Ascending aorta (tissue), 2 donors: ENCODE measurements around the gene SPRR2G. TPM values are rescaled to one million over a fixed set of nuclear protein-coding genes. Genes with fewer than 3 reads are reported as not detected.
"Not testable (repeated sequence)": the region's sequence is repeated elsewhere in the genome, so short reads cannot be mapped to it uniquely, and the experiment has no call there.

Experiments
- DNase-seq, 2 donors: peaks; one replicate each; pipeline ENCODE4 v3.0.0-alpha.2; 2019; ENCODE audit warnings: low spot score in 2 of 2
- H3K27ac ChIP-seq, 2 donors: fragments of 200-600 bp; sonication (generic); one replicate each; pipeline ENCODE4 v1.5.1; 2016 to 2017; ENCODE audit warnings: mild to moderate bottlenecking in 1 of 2
- H3K27me3 ChIP-seq: fragments of 200-600 bp; sonication (generic); one replicate; pipeline ENCODE4 v1.5.1; 2017
- H3K36me3 ChIP-seq, 2 donors: fragments of 200-600 bp; sonication (generic); one replicate each; pipeline ENCODE4 v1.5.1; 2016
- H3K4me1 ChIP-seq, 2 donors: fragments of 200-600 bp; sonication (generic); one replicate each; pipeline ENCODE4 v1.5.1; 2016 to 2017; ENCODE audit warnings: mild to moderate bottlenecking in 1 of 2
- H3K4me3 ChIP-seq, 2 donors: fragments of 200-600 bp; sonication (generic); one replicate each; pipeline ENCODE4 v1.5.1; 2016 to 2017; ENCODE audit warnings: mild to moderate bottlenecking in 1 of 2
- H3K9me3 ChIP-seq, 2 donors: fragments of 200-600 bp; sonication (generic); one replicate each; pipeline ENCODE4 v1.5.1; 2016
- CTCF ChIP-seq, 3 experiments: fragments of 200-600 bp in 2 of 3; fragments of 450-650 bp in 1 of 3; sonication (generic) in 2 of 3; IDR thresholded peaks; one replicate each; pipeline ENCODE4 v1.5.1; 2016 to 2019; ENCODE audit warnings: antibody characterized with exemption in 3 of 3, mild to moderate bottlenecking in 1 of 3, moderate library complexity in 1 of 3
- intact Hi-C: fragments of 100-400 bp; cut with DNase I; formaldehyde crosslinking; loops from one replicate; pipeline ENCODE4 v1.15.1; 2023
- total RNA-seq: library from RNA; depleted of rRNA; stranded (reverse); fragments of >200 nt; gene quantifications from one replicate; pipeline ENCODE4 v1.1.0, GENCODE V29; 2016

Gene SPRR2G
- total RNA-seq, 1 donor from 2014 or later = not detected

DNA sequence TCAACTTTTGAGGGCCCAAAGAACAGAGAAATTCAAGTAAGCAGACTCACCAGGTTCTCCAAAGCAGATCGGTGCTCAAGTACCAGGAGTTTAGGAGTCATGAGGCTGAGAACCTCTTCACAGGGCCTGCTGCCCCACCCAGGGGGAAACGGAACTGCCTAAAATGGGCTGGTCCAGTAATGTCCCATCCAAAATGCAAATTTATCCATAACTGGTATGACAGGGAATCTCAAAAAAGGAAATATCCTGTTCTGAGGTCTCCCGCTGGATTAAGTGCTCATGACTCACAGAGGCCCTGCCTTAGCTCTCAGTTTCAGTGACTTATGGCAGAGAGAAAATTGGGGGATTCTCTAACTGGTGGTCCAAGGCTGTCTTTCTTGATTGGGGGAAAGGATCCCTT lies 9.3 kb downstream of the SPRR2G start:
- no peaks in the 10 kb centered on the region for H3K4me1 ChIP-seq
- intact Hi-C loops = no loop called here
- no peak overlapping the region for H3K4me3 ChIP-seq
- DNase-seq = no peak
- no peak for TF ChIP-seq CTCF (IDR thresholded peaks at IDR 0.05)
- no peaks in the 10 kb centered on the region for H3K9me3 ChIP-seq
- no peaks in the 10 kb centered on the region for H3K36me3 ChIP-seq
- H3K27me3 ChIP-seq = no peaks in the 10 kb centered on the region
- H3K27ac ChIP-seq = no peak overlapping the region

- Histone ChIP-seq H3K27ac (no peak overlapping the region), H3K4me3 (no peak overlapping the region), H3K4me1 (no peaks in the 10 kb centered on the region), H3K9me3 (no peaks in the 10 kb centered on the region), H3K27me3 (no peaks in the 10 kb centered on the region), H3K36me3 (no peaks in the 10 kb centered on the region)
- no peak for DNase-seq
- intact Hi-C loops = no loop called here
- TF ChIP-seq CTCF (IDR thresholded peaks at IDR 0.05) = no peak
Measured at GRCh38 chr1:153140484-153140883, 10.2 kb downstream of the SPRR2G start.

- H3K27ac ChIP-seq = no peak overlapping the region
- H3K36me3 ChIP-seq = no peaks in the 10 kb centered on the region
- no peak overlapping the region for H3K4me3 ChIP-seq
- DNase-seq = no peak
- H3K4me1 ChIP-seq = no peaks in the 10 kb centered on the region
- H3K9me3 ChIP-seq = no peaks in the 10 kb centered on the region
- H3K27me3 ChIP-seq = no peaks in the 10 kb centered on the region
- intact Hi-C loops = no loop called here
- TF ChIP-seq CTCF (IDR thresholded peaks at IDR 0.05) = no peak
Measured at GRCh38 chr1:153133743-153134142, 16.9 kb downstream of the SPRR2G start.

DNA sequence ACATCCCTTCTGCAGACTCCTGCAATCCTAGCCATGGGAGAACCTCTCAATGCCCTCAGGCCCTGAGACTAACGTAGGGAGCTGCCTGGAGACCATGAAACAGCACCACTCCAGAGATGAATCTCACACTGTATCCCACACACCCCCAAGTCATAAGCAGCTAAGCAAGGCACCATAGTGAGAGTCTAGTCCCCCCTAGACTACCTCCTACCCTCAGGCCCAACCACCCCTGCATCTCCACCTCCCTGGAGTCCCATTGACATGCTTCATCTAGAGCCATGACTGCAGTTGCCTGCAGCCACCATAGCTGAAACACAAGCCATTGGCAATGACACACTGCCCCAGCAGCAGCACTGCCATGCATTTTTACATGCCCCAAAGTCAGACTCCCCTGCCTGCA lies 17.4 kb downstream of the SPRR2G start:
- H3K27me3 ChIP-seq = no peaks in the 10 kb centered on the region
- no peak for DNase-seq
- TF ChIP-seq CTCF (IDR thresholded peaks at IDR 0.05) = no peak
- no peak overlapping the region for H3K27ac ChIP-seq
- intact Hi-C loops = no loop called here
- H3K4me3 ChIP-seq = no peak overlapping the region
- no peaks in the 10 kb centered on the region for H3K36me3 ChIP-seq
- no peaks in the 10 kb centered on the region for H3K9me3 ChIP-seq
- H3K4me1 ChIP-seq = no peaks in the 10 kb centered on the region

DNA sequence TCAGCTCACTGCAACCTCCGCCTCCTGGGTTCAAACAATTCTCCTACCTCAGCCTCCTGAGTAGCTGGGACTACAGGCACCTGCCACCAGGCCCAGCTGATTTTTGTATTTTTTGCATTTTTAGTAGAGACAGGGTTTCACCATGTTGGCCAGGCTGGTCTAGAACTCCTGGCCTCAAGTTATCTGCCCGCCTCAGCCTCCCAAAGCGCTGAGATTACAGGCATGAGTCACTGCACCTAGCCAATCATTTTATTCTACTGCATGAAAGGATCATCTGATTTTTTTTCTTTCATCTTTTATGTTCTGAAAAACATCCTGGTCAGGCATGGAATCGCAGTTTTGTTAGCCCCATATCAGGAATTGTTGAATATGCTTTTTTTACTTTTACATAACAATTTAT lies 22.0 kb downstream of the SPRR2G start:
- DNase-seq, H3K4me1 ChIP-seq, H3K9me3 ChIP-seq, H3K4me3 ChIP-seq, intact Hi-C loops, H3K27ac ChIP-seq, H3K36me3 ChIP-seq, H3K27me3 ChIP-seq: not testable (repeated sequence)

- no peak for DNase-seq
- Histone ChIP-seq H3K27me3 (no peaks in the 10 kb centered on the region), H3K4me3 (no peak overlapping the region), H3K9me3 (no peaks in the 10 kb centered on the region), H3K27ac (no peak overlapping the region), H3K36me3 (no peaks in the 10 kb centered on the region), H3K4me1 (no peaks in the 10 kb centered on the region)
- no peak for TF ChIP-seq CTCF (IDR thresholded peaks at IDR 0.05)
- intact Hi-C loops = no loop called here
Measured at GRCh38 chr1:153127296-153127695, 23.4 kb downstream of the SPRR2G start.
